Embryonic facial prominence (tissue), 1 donor: ENCODE results near the gene MRPL24.

Experiments
- DNase-seq: peaks from one replicate; pipeline ENCODE4 v3.0.0-alpha.2; 2016; ENCODE audit errors: extremely low spot score

The MRPL24 gene

DNA sequence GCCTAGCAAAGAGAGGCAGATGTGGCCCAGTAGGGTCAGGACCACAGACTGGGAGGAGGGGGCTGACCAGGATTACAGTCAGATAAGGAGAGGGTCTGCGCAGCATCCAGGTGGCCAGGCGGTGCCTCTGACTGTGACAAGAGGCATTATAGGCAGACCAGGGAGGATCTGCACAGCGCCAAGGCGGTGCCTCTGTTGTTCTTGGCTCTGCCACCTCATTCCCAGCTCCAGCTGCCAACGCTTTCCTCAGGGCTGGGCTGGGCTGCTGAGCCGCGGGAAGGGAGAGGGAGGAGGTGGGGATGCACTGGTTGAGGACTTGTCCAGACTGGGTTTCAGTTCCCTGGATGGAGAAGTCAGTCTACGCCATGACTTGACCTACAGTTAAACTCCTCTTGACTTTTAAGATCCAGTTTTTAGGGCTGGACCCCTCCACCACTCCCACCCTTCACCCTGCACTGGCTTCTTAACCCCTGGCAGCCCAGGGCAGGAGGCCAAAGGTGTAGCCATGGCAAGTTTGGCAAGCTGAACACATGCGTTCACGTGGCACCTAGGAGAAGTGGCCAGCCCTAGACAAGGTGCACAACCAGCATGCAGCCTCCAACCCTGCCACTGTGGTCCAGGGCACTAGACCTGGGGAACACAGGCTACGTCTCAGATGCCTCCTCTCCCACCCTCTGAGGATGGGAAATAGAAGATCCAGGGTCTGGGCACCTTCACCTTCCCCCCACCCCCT is 31.0 kb downstream of the MRPL24 start:
- DNase-seq = no peak

GRCh38 chr1:156709031-156709430 is 31.9 kb downstream of the MRPL24 start:
- no peak for DNase-seq

DNA sequence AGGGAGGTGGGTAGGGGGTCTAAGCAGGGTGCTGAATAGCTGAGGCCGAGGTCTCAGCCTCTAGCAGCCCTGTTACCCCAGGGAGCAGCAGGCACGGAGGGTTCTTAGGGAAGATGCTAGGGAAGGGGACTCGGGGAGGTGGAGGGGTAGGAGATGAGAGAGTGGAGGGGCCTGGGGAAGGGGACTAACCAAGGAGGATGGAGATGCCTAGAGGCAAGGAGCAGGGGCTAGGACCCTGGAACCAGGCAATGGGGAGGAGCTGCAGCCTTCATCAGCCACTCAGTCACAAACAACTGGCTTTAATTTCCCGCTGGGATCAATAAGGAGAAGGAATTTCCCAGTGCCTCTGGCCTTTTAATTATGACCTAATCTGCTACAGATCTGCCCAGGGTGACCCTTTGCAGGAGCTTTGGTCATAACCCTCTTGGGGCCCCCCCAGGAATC is 32.6 kb downstream of the MRPL24 start:
- no peak for DNase-seq

DNA sequence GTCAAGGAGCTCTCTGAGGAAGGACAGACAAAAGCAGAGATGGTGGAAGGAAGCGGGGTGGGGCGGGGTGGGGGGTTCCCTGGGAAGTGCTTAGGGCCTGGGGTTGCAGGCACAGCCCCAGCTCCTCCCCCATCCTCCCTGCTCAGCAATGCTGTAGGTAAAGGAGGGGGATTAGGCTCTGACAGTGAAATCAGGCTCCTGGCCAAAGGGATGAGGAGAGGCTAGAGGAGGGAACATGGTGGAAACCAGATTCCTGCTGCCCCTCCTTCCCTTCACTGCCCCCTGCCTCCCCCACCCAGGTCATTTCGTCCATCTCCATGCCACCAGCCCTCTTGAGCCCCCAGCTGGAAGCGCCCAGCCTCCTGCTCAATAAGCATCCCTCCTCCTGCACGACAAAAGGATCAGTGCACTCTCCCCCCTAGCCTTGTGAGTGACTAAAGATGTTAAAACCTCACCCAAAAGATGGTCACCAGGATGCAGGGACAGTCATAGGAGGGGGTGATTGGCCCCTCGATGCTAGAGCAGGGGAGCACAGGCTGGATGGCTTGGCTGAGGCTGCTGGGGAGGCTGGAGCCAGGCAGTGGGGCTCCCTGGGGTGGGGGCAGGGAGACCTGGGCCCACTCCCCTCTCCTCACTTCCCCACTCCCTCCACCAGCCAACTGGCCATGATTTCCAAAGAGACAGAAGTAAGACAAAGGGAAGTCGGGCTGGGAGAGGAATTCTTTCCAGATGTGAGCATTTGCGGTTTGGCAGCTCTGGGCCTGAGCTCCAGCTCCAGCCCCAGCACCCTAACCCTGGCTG is 33.3 kb downstream of the MRPL24 start:
- no peak for DNase-seq

DNA sequence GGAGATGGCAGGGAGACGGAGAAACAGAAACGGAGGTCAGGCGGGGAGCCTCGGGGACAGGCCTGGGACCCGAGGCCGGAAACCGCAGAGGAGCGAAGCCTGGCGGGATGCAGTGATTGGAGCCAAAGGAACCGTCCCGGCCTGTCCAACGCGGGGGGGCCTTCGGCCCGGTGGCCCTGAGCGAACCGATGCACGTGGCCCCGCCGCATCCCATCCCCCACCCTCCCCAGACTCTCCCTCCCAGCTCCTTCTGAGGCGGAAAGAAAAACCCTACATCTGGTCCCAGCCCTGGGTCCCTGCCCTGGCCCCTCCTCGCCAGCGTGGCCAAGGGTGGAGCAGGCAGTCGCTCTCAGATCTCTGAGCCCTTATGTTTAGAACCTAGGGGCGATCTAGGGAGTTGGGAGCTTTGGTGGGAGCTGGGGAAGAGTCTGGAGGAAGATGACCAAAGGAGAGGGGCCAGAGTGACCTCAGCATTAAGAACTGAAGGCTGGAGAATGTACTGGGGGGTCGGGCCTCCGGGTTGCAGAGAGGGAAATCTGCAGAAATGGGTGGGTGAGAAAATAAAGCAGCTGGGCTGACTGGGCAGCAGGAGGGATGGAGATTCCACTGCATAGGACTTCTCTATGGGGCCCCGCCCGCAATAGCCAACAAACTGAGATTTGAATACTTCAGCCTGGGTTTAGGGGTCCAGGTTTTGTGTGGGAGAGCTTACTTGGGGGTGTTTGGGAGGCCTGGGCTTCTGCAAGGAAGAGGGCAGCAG is 34.1 kb downstream of the MRPL24 start:
- DNase-seq = no peak

- DNase-seq = peak; percentile 81
Observed at GRCh38 chr1:156705918-156706656, 34.8 kb downstream of the MRPL24 start.

DNA sequence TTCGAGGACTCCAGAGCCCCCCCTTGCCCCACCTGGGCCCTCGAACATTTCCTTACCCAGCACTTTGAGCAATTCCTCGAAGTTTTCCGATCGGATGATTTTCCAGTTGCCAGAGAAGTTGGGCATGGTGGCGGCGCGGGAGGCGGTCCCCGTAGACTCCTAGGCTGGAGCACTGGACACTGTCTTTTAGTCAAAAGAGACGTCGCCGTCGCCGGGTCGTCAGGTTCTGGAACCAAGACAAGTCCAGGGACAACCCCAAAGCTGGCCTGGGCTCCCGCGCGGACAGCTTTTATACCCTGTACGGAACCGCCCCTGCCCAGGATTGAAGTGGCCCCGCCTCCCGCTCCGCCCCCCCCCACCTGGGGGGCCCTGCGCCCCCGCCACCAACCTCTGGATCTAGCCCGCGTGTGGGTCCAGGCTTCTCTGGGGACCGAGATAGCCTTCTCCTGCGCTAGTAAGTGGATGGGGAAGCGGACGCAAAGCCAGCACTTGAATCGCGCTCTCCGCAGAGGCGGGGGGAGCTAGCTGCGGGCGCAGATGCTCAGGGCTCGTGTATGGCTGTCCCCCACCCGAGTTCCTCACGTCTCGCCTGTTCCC is 35.5 kb downstream of the MRPL24 start, which contains the start of gene CRABP2:
Gene CRABP2, minus strand, starts transcription at position 263 of the 597 bp plus-strand sequence. Its CDS starts 137 bp downstream, at position 126.
- DNase-seq = no peak

- no peak for DNase-seq
Observed at GRCh38 chr1:156704930-156705320, 36.0 kb downstream of the MRPL24 start.

- DNase-seq = no peak
Observed at GRCh38 chr1:156704166-156704711, 36.6 kb downstream of the MRPL24 start.

GRCh38 chr1:156703741-156704140 is 37.1 kb downstream of the MRPL24 start:
- no peak for DNase-seq

GRCh38 chr1:156703336-156703735 is 37.6 kb downstream of the MRPL24 start:
- DNase-seq = no peak

- no peak for DNase-seq
Observed at GRCh38 chr1:156700736-156701531, 40.0 kb downstream of the MRPL24 start.

GRCh38 chr1:156698995-156699394 is 41.9 kb downstream of the MRPL24 start:
- DNase-seq = no peak

GRCh38 chr1:156697481-156697880 is 43.4 kb downstream of the MRPL24 start:
- DNase-seq = no peak

DNA sequence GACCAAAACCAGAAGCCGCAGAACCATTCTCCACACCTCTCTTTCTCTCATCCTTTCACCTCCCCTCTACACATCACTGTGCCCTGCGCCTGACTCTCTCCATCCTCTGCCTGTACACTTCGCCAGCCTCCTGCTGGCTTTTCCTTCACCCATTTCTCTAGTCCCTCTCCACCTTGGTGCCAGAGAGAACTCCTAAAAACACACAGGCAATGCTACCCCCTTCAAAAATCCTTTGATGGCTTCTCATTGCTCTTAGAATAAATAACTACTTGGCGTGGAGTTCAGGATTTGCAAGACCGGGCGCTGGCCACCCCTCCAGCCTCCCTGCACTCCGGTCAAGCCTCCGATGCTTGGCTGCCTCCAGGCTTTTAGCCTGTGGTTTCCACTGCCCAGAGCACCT is 44.1 kb downstream of the MRPL24 start:
- DNase-seq = no peak

GRCh38 chr1:156694690-156694962 is 46.3 kb downstream of the MRPL24 start:
- DNase-seq = no peak

DNA sequence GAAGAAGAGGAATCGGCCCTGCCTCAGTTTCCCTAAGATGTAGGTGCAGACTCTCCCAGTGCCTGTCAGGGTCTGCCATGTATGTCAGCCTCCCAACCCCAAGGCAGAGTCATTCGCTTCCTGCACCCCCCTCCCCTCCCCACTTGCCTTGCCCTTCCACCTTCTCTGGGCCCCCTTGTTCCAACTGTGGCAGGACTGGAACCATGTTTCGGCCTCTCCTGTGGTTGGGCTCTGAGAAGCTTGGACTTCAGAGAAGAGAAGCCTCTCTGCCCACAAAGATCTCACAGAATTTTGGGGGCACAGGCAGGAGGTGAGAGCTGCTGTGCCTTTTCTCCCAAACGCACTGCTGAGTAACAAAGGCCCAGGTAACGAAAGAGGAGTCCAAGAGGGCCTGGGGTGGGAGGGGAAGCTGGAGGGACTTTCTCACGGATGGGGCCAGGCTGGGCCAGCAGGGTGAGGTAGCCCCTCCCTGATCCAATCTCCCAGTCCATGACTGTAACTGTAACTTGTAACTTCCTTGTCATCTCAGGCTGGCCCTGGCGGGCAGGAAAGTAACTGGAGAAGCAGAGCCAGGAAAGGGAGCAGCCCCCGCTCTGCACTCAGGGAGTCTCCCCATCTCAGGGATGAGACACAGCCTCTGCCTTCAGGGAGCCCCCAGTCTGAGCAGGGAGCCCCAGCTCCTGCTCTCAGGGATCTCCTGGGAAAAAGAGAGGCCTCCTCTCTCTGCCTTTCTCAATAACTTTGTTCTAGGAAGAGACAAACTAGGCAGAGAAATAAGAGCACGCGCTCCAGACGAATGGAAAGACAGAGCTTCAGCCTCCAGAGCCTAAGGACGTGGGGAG is 46.8 kb downstream of the MRPL24 start:
- no peak for DNase-seq

GRCh38 chr1:156692925-156693847 is 47.7 kb downstream of the MRPL24 start:
- no peak for DNase-seq
